GM23248 (cell line): ENCODE results near the gene FARS2.

ENCODE experiments used
- EZH2 ChIP-seq: fragments of 200-600 bp; sonication (generic); IDR thresholded peaks from 2 replicates; pipeline ENCODE4 v1.6.1; 2018; ENCODE audit warnings: antibody characterized with exemption, mild to moderate bottlenecking; ENCODE audit not compliant: insufficient read depth, poor library complexity, severe bottlenecking
- EZH2phosphoT487 ChIP-seq: fragments of 200-600 bp; sonication (generic); IDR thresholded peaks from 2 replicates; pipeline ENCODE4 v1.6.1; 2018; ENCODE audit warnings: antibody characterized with exemption, moderate library complexity, mild to moderate bottlenecking, low read depth; ENCODE audit not compliant: insufficient read depth

DNA sequence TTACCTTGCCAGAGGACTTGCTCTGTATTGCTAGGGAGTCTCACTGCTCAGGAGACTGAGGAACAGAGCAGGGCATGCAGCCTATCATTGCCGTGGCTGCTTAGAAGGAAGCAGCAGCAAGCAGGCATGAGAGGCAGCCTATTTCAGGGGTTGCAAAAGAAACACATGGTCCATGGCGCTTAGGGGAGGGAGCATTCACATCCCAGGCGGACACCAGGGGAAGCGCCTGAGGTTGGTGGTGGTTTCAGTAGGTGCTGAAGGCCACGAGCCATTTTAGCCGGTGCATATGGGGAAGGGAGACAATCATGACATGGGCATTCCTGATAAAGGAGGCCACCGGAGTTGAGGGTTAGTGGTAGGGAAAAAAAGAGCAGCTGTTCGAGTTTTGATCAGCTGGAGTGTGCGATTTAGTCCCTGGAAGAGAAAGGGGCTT lies 20.9 kb downstream of the FARS2 start:
- TF ChIP-seq EZH2 = no peak
- TF ChIP-seq EZH2phosphoT487 = no peak
